T-cell (primary cell): Measurements from ENCODE around the gene ADGRL3. TPM values are rescaled to one million over a fixed set of nuclear protein-coding genes. Genes with fewer than 3 reads are reported as not detected.

Experiments
- ATAC-seq, 4 experiments: fragments of 200-7000 bp in 3 of 4; fragments of 150-1000 bp in 1 of 4; cut with Tn5 transposase; replicated peaks in 1 of 4; 1 replicate in 3 of 4; 2 replicates in 1 of 4; pipeline ENCODE4 v1.10.0; 2021; ENCODE audit warnings: moderate library complexity in 3 of 4, mild to moderate bottlenecking in 2 of 4, moderate number of reproducible peaks in 1 of 4
- CTCF ChIA-PET, 2 donors: fragments of 300-600 bp; sonication (Branson Sonifier 250); formaldehyde crosslinking; loops; one replicate each; lab custom pipeline; 2022; ENCODE audit warnings: antibody characterized with exemption in 2 of 2; lab: Charles Lee
- POLR2A ChIA-PET, 2 donors: fragments of 300-600 bp; sonication (Branson Sonifier 250); formaldehyde crosslinking; loops; one replicate each; lab custom pipeline; 2022; ENCODE audit warnings: antibody characterized with exemption in 2 of 2; lab: Charles Lee
- DNase-seq, 35 experiments: peaks; one replicate each; pipeline versions ENCODE4 v3.0.0 to v3.0.0-alpha.2; 2013 to 2023
- H3K27ac ChIP-seq: one replicate; pipeline ENCODE4 v1.5.1; 2013; ENCODE audit warnings: low read length
- H3K27me3 ChIP-seq, 2 experiments: replicated peaks in 1 of 2; 1 replicate in 1 of 2; 2 replicates in 1 of 2; pipeline versions ENCODE4 v1.6.1 to v1.7.0; 2013; ENCODE audit warnings: low read length in 1 of 2, mixed read lengths in 1 of 2; ENCODE audit not compliant: control insufficient read depth in 2 of 2, insufficient read depth in 2 of 2; ENCODE audit errors: extremely low read depth in 1 of 2
- H3K36me3 ChIP-seq, 2 donors: 1 replicate in 1 of 2; 2 replicates in 1 of 2; pipeline versions ENCODE4 v1.6.1 to v1.7.0; 2013; ENCODE audit warnings: low read length in 1 of 2; ENCODE audit not compliant: control insufficient read depth in 2 of 2, insufficient read depth in 1 of 2; ENCODE audit errors: extremely low read depth in 1 of 2
- H3K4me1 ChIP-seq, 2 experiments: 1 replicate in 1 of 2; 2 replicates in 1 of 2; pipeline versions ENCODE4 v1.6.1 to v1.7.0; 2013; ENCODE audit warnings: low read length in 2 of 2, mixed read lengths in 1 of 2; ENCODE audit not compliant: insufficient read depth in 2 of 2, control insufficient read depth in 1 of 2; ENCODE audit errors: extremely low read depth in 1 of 2
- H3K4me3 ChIP-seq, 2 donors: 1 replicate in 1 of 2; 2 replicates in 1 of 2; pipeline versions ENCODE4 v1.5.1 to v1.7.0; 2013; ENCODE audit warnings: mild to moderate bottlenecking in 2 of 2, low read length in 1 of 2, moderate library complexity in 1 of 2; ENCODE audit not compliant: control insufficient read depth in 1 of 2; ENCODE audit errors: extremely low read depth in 1 of 2
- H3K9me3 ChIP-seq: 2 replicates; pipeline ENCODE4 v1.7.0; 2013
- H3K27ac Mint-ChIP-seq, 2 donors: one replicate each; pipeline ENCODE4 v1.8.0; 2020 to 2021; ENCODE audit warnings: mild to moderate bottlenecking in 2 of 2, mixed read lengths in 2 of 2
- H3K27me3 Mint-ChIP-seq, 2 donors: one replicate each; pipeline ENCODE4 v1.8.0; 2021 to 2022; ENCODE audit warnings: mixed read lengths in 2 of 2
- H3K36me3 Mint-ChIP-seq: one replicate; pipeline ENCODE4 v1.8.0; 2021; ENCODE audit warnings: mixed read lengths
- H3K4me1 Mint-ChIP-seq, 3 donors: one replicate each; pipeline ENCODE4 v1.8.0; 2020 to 2022; ENCODE audit warnings: mixed read lengths in 3 of 3, mild to moderate bottlenecking in 1 of 3
- H3K4me3 Mint-ChIP-seq, 3 donors: one replicate each; pipeline ENCODE4 v1.8.0; 2020 to 2022; ENCODE audit warnings: mild to moderate bottlenecking in 3 of 3, mixed read lengths in 3 of 3, moderate library complexity in 3 of 3
- H3K9me3 Mint-ChIP-seq, 3 donors: one replicate each; pipeline ENCODE4 v1.8.0; 2020 to 2022; ENCODE audit warnings: mixed read lengths in 3 of 3
- WGBS: methylation state at CpG from one replicate; pipeline ENCODE4 v1.1.5; 2013; ENCODE audit warnings: missing lambda C conversion rate; ENCODE audit not compliant: insufficient coverage; 5-methylcytosine and 5-hydroxymethylcytosine counted together
- total RNA-seq, 35 experiments: library from RNA in 6 of 35; stranded (reverse) in 6 of 35; fragments of 120-200 nt in 1 of 35; gene quantifications; one replicate each; pipeline versions ENCODE4 v1.2.1 to v1.2.4 and lab custom pipeline; 2013 to 2026

ADGRL3 gene
- total RNA-seq, 5 donors from 2014 or later (not counting 1 experiment from before 2014, with no cell fraction given), result 0.09 TPM; not detected in 4

- ATAC-seq (no peak), DNase-seq (no peak)
- no peak overlapping the region for H3K27ac Mint-ChIP-seq
- no peaks in the 10 kb centered on the region for H3K27me3 ChIP-seq
- H3K4me1 ChIP-seq, result no peaks in the 10 kb centered on the region
- H3K9me3 ChIP-seq, result no peaks in the 10 kb centered on the region
- H3K9me3 Mint-ChIP-seq, result peaks cover 22 to 35% (median 29%) of the 10 kb centered on the region in 3 donors
- ChIA-PET CTCF (no interaction called here), POLR2A (no interaction called here)
- no peak overlapping the region for H3K4me3 ChIP-seq
- H3K4me3 Mint-ChIP-seq, result no peak overlapping the region
- no peaks in the 10 kb centered on the region for H3K36me3 Mint-ChIP-seq
- no peak overlapping the region for H3K27ac ChIP-seq
- no peaks in the 10 kb centered on the region for H3K4me1 Mint-ChIP-seq
- no peaks in the 10 kb centered on the region for H3K27me3 Mint-ChIP-seq
- no CpG with 5 or more reads among the region's 1 CpG for WGBS
- no peaks in the 10 kb centered on the region for H3K36me3 ChIP-seq
Observed at GRCh38 chr4:61520681-61521160, 320.6 kb downstream of the ADGRL3 start.

GRCh38 chr4:61521451-61521850 lies 321.3 kb downstream of the ADGRL3 start:
- H3K36me3 Mint-ChIP-seq, result no peaks in the 10 kb centered on the region

GRCh38 chr4:61522312-61522711 lies 322.2 kb downstream of the ADGRL3 start:
- CTCF ChIA-PET, result interaction anchor here in 1 of 2 donors (0.6 kb wide), 1 partner anchor 764 kb away, joined by 3 read pairs; no protein-coding TSS in a partner anchor
- H3K36me3 ChIP-seq, result no peaks in the 10 kb centered on the region
- H3K27ac ChIP-seq, result no peak overlapping the region
- no peak overlapping the region for H3K4me3 ChIP-seq
- Mint-ChIP-seq H3K27me3 (no peaks in the 10 kb centered on the region), H3K4me1 (no peaks in the 10 kb centered on the region), H3K27ac (no peak overlapping the region), H3K4me3 (no peak overlapping the region), H3K9me3 (peaks cover 28 to 42% (median 29%) of the 10 kb centered on the region in 3 donors), H3K36me3 (no peaks in the 10 kb centered on the region)
- POLR2A ChIA-PET, result no interaction called here
- ATAC-seq, result no peak
- WGBS, result 90% methylated on average over 2 of the region's 2 CpGs
- no peak for DNase-seq
- no peaks in the 10 kb centered on the region for H3K4me1 ChIP-seq
- H3K9me3 ChIP-seq, result no peaks in the 10 kb centered on the region
- no peaks in the 10 kb centered on the region for H3K27me3 ChIP-seq

More at GRCh38 chr4:61521451-61521850, 321.3 kb downstream of the ADGRL3 start:
- CTCF ChIA-PET, result no interaction called here
- 42% methylated on average over 1 of the region's 1 CpG for WGBS
- DNase-seq (no peak), ATAC-seq (no peak)
- Mint-ChIP-seq H3K4me1 (no peaks in the 10 kb centered on the region), H3K27me3 (no peaks in the 10 kb centered on the region), H3K4me3 (no peak overlapping the region), H3K9me3 (peaks cover 28 to 42% (median 29%) of the 10 kb centered on the region in 3 donors), H3K27ac (no peak overlapping the region)
- Histone ChIP-seq H3K27ac (no peak overlapping the region), H3K4me3 (no peak overlapping the region), H3K36me3 (no peaks in the 10 kb centered on the region), H3K27me3 (no peaks in the 10 kb centered on the region), H3K4me1 (no peaks in the 10 kb centered on the region), H3K9me3 (no peaks in the 10 kb centered on the region)
- POLR2A ChIA-PET, result no interaction called here

DNA sequence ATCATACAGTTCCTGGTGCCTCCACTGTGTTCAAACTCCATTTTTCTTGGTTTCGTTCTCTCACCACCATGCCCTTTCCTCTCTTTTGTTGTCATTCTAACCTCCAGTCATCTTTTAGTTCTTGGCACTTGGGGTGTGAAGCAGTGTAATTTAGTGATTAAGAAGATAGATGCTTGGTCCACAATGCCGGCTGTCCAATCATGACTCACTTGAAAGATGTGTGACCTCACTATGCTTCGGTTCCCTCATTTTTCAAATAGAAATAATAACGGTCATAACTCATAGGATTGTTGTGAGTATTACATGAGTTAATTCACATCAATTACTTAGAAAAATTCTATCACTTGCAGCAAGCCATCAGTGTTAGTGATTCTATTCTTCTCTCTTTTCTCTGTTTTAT lies 327.8 kb downstream of the ADGRL3 start:
- Mint-ChIP-seq H3K4me1 (no peaks in the 10 kb centered on the region), H3K27ac (no peak overlapping the region), H3K27me3 (no peaks in the 10 kb centered on the region), H3K36me3 (no peaks in the 10 kb centered on the region), H3K4me3 (no peak overlapping the region), H3K9me3 (peaks cover 13 to 39% (median 24%) of the 10 kb centered on the region in 3 donors)
- ChIA-PET CTCF (no interaction called here), POLR2A (no interaction called here)
- H3K4me1 ChIP-seq, result no peaks in the 10 kb centered on the region
- ATAC-seq, result no peak
- no peak for DNase-seq
- H3K27me3 ChIP-seq, result no peaks in the 10 kb centered on the region
- H3K4me3 ChIP-seq, result no peak overlapping the region
- no CpG with 5 or more reads among the region's 4 CpGs for WGBS
- H3K36me3 ChIP-seq, result no peaks in the 10 kb centered on the region
- no peak overlapping the region for H3K27ac ChIP-seq
- no peaks in the 10 kb centered on the region for H3K9me3 ChIP-seq

GRCh38 chr4:61528595-61528994 lies 328.5 kb downstream of the ADGRL3 start:
- ATAC-seq, result no peak
- Histone ChIP-seq H3K4me1 (no peaks in the 10 kb centered on the region), H3K4me3 (no peak overlapping the region), H3K27ac (no peak overlapping the region), H3K9me3 (no peaks in the 10 kb centered on the region), H3K36me3 (no peaks in the 10 kb centered on the region), H3K27me3 (no peaks in the 10 kb centered on the region)
- no CpG with 5 or more reads among the region's 1 CpG for WGBS
- peaks cover 15 to 43% (median 22%) of the 10 kb centered on the region in 3 donors for H3K9me3 Mint-ChIP-seq
- H3K27me3 Mint-ChIP-seq, result no peaks in the 10 kb centered on the region
- DNase-seq, result no peak
- no peak overlapping the region for H3K4me3 Mint-ChIP-seq
- POLR2A ChIA-PET, result no interaction called here
- H3K4me1 Mint-ChIP-seq, result no peaks in the 10 kb centered on the region
- CTCF ChIA-PET, result no interaction called here
- H3K27ac Mint-ChIP-seq, result no peak overlapping the region
- H3K36me3 Mint-ChIP-seq, result no peaks in the 10 kb centered on the region

- Histone ChIP-seq H3K4me1 (no peaks in the 10 kb centered on the region), H3K4me3 (no peak overlapping the region), H3K9me3 (no peaks in the 10 kb centered on the region), H3K27me3 (no peaks in the 10 kb centered on the region), H3K27ac (no peak overlapping the region), H3K36me3 (no peaks in the 10 kb centered on the region)
- WGBS, result no CpG with 5 or more reads among the region's 5 CpGs
- Mint-ChIP-seq H3K4me3 (no peak overlapping the region), H3K4me1 (no peaks in the 10 kb centered on the region), H3K27ac (no peak overlapping the region), H3K36me3 (no peaks in the 10 kb centered on the region), H3K9me3 (peaks cover 11 to 43% (median 14%) of the 10 kb centered on the region in 3 donors), H3K27me3 (no peaks in the 10 kb centered on the region)
- CTCF ChIA-PET, result no interaction called here
- no peak for DNase-seq
- POLR2A ChIA-PET, result interaction anchor here in 1 of 2 donors (0.6 kb wide), 1 partner anchor 184 kb away, joined by 3 read pairs; no protein-coding TSS in a partner anchor
- ATAC-seq, result no peak
Observed at GRCh38 chr4:61531188-61531587, 331.1 kb downstream of the ADGRL3 start.
